Parathyroid adenoma (tissue), 2 donors: ENCODE data around the gene WDFY2.
"Not testable (repeated sequence)": the region's sequence is repeated elsewhere in the genome, so short reads cannot be mapped to it uniquely, and the experiment has no call there.

Experiments used
- H2AFZ ChIP-seq: fragments of 300-600 bp; sonication (generic); one replicate; pipeline ENCODE4 v1.7.0; 2017; ENCODE audit warnings: antibody characterized with exemption, mild to moderate bottlenecking
- H3K27ac ChIP-seq: fragments of 300-600 bp; sonication (generic); one replicate; pipeline ENCODE4 v1.7.0; 2017
- H3K27me3 ChIP-seq: fragments of 300-600 bp; sonication (generic); one replicate; pipeline ENCODE4 v1.7.0; 2017; ENCODE audit warnings: low read length; ENCODE audit not compliant: control insufficient read depth, insufficient read depth
- H3K36me3 ChIP-seq: fragments of 300-600 bp; sonication (generic); one replicate; pipeline ENCODE4 v1.7.0; 2017; ENCODE audit warnings: low read length; ENCODE audit not compliant: control insufficient read depth, insufficient read depth
- H3K4me1 ChIP-seq: fragments of 300-600 bp; sonication (generic); one replicate; pipeline ENCODE4 v1.7.0; 2017; ENCODE audit warnings: control low read depth
- H3K4me2 ChIP-seq: fragments of 300-600 bp; sonication (generic); one replicate; pipeline ENCODE4 v1.7.0; 2017; ENCODE audit warnings: low read length
- H3K4me3 ChIP-seq: fragments of 300-600 bp; sonication (generic); one replicate; pipeline ENCODE4 v1.7.0; 2017; ENCODE audit warnings: low read depth, low read length
- H3K79me2 ChIP-seq: fragments of 300-600 bp; sonication (generic); one replicate; pipeline ENCODE4 v1.7.0; 2017; ENCODE audit warnings: control low read depth
- H3K9ac ChIP-seq: fragments of 300-600 bp; sonication (generic); one replicate; pipeline ENCODE4 v1.7.0; 2017; ENCODE audit warnings: mild to moderate bottlenecking
- H3K9me3 ChIP-seq: fragments of 300-600 bp; sonication (generic); one replicate; pipeline ENCODE4 v1.7.0; 2017; ENCODE audit warnings: low read length; ENCODE audit not compliant: control insufficient read depth
- CTCF ChIP-seq: fragments of 300-600 bp; sonication (generic); IDR thresholded peaks from one replicate; pipeline ENCODE4 v1.7.0; 2017; ENCODE audit warnings: antibody characterized with exemption, mild to moderate bottlenecking
- donor health status: primary hyperparathyroidism.

Gene WDFY2

GRCh38 chr13:51645761-51646670, 61.8 kb downstream of the WDFY2 start:
- TF ChIP-seq CTCF: no peak
- Histone ChIP-seq H3K27me3 (no peaks in the 10 kb centered on the region), H3K9me3 (no peaks in the 10 kb centered on the region), H3K36me3 (no peaks in the 10 kb centered on the region), H3K4me2 (no peak overlapping the region), H3K9ac (no peak overlapping the region), H3K4me3 (no peak overlapping the region), H3K79me2 (peaks cover 40% of the 10 kb centered on the region), H3K27ac (no peak overlapping the region), H3K4me1 (peaks cover 10% of the 10 kb centered on the region), H2AFZ (no peak overlapping the region)

GRCh38 chr13:51647067-51647466, 62.8 kb downstream of the WDFY2 start:
- Histone ChIP-seq H3K27me3 (no peaks in the 10 kb centered on the region), H3K79me2 (peaks cover 43% of the 10 kb centered on the region), H3K36me3 (no peaks in the 10 kb centered on the region), H2AFZ (no peak overlapping the region), H3K27ac (no peak overlapping the region), H3K4me3 (no peak overlapping the region), H3K9me3 (no peaks in the 10 kb centered on the region), H3K4me2 (no peak overlapping the region), H3K9ac (no peak overlapping the region), H3K4me1 (peaks cover 10% of the 10 kb centered on the region)
- TF ChIP-seq CTCF: no peak

- H3K27ac ChIP-seq, H3K9ac ChIP-seq, H3K4me3 ChIP-seq, H3K4me1 ChIP-seq, H2AFZ ChIP-seq, H3K36me3 ChIP-seq, H3K4me2 ChIP-seq, H3K27me3 ChIP-seq, H3K9me3 ChIP-seq: not testable (repeated sequence)
- peaks cover 36% of the 10 kb centered on the region for H3K79me2 ChIP-seq
Observed at GRCh38 chr13:51652193-51652592, 67.9 kb downstream of the WDFY2 start.

GRCh38 chr13:51659276-51660127, 75.2 kb downstream of the WDFY2 start:
- no peak for TF ChIP-seq CTCF
- Histone ChIP-seq H3K9ac (no peak overlapping the region), H3K4me1 (no peaks in the 10 kb centered on the region), H3K4me3 (no peak overlapping the region), H3K36me3 (no peaks in the 10 kb centered on the region), H3K79me2 (peaks cover 21% of the 10 kb centered on the region), H3K27me3 (no peaks in the 10 kb centered on the region), H2AFZ (no peak overlapping the region), H3K27ac (no peak overlapping the region), H3K9me3 (no peaks in the 10 kb centered on the region), H3K4me2 (no peak overlapping the region)

GRCh38 chr13:51660813-51661212, 76.6 kb downstream of the WDFY2 start:
- Histone ChIP-seq H3K4me3 (no peak overlapping the region), H3K4me1 (no peaks in the 10 kb centered on the region), H3K36me3 (no peaks in the 10 kb centered on the region), H3K9ac (no peak overlapping the region), H3K9me3 (no peaks in the 10 kb centered on the region), H3K4me2 (no peak overlapping the region), H3K27me3 (no peaks in the 10 kb centered on the region), H3K79me2 (peaks cover 16% of the 10 kb centered on the region), H2AFZ (no peak overlapping the region), H3K27ac (no peak overlapping the region)
- no peak for TF ChIP-seq CTCF
